Suppressor macrophage treated with lipopolysaccharide for 4 hours (primary cell): Measurements from ENCODE around the gene C1orf210.

Source experiments
- DNase-seq: peaks from one replicate; pipeline ENCODE4 v3.0.0-alpha.2; 2020

C1orf210 gene

DNA sequence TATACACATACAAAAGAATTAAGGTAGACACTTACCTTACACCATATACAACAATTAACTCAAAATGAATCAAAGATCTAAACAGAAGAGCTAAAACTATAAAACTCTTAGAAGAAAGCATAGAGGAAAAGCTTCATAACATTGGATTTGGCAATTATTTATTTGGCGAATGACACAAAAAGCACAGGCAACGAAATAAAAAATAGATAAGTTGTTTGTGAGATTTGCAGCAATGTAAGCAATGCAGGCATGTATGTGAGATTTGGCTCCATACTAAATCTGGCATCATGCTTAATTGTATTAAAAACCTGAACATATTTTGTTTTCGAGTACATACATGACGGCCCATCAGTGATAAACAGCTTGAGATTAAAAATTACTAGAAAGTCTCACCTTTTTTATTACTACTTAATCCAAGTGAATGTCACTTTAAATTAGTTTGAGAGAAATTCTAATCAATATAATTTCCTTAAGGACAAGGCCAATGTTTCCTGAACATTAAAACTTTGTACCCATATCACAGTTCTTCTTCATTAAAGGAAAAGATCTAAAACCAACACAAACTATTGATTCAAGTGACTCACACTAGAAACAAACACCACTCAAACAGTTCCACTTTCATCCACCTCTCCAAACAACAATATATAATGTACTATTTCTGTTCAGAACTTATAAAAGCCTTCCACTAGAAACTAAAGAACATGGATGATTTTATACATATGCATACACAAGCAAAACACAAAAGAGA, 38.7 kb downstream of the C1orf210 start:
- no peak for DNase-seq

- DNase-seq, result no peak
Measured at GRCh38 chr1:43243299-43243698, 42.1 kb downstream of the C1orf210 start.

DNA sequence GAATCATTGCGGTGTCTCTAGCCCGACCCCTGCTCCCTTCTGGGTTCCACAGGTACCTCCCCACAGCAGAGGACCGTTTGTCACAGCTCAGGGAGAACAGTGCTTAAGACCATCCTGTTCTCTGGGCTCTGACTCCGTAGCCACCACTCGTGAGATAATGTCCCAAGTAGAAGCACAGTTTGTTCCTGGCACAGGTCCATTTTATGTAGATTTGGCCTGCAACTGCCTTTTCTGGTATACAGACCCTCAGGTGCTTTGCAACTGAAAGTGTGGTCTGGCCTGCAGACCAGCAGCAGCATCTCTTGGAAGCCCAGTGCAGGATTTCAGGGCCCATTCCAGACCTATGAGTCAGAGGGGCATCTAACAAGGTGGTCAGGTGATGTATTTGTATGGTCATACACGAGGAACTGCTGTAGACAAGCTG, 44.0 kb downstream of the C1orf210 start:
- DNase-seq, result no peak

DNA sequence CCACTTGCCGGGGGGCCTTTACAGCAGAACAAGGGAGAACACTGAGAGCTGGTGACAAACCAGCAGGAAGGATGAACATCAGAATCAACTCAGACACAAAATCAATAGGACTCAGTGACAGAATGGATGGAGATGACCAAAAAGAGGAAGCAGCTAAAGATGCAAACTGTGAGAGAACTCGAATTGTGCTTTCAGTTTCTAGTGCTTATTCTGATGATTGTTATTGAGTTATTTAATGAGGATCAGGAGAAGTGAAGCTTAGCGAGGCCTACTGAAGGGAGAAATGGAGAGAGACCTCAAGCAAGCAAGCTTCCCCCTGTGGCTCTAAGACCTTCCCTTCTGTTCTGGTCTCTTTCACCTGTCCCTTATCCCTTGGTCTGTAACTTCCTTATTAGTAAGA, 45.9 kb downstream of the C1orf210 start:
- peak; percentile 75 for DNase-seq

- no peak for DNase-seq
Measured at GRCh38 chr1:43238991-43239469, 46.4 kb downstream of the C1orf210 start.

DNA sequence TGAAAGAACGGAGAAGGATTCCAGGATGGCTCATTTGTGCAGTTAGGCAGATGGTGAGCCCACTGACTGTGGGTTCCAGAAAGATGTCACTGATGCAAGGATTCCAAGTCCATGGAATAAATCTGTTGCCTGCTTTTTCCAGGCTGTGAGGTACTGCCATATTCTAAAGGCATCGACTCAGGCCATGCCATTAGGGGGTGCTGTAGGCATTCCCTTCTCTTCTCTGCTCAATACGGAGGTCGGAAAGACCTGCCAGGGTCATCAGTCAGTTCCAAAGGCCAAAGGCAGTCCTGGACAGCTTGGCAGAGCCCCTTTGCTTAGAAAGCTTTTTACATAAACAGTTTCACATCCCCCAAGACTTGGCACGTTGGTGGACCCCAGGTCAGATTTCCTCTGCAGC, 47.3 kb downstream of the C1orf210 start:
- DNase-seq, result peak; percentile 67

GRCh38 chr1:43237121-43237520, 48.3 kb downstream of the C1orf210 start:
- DNase-seq, result no peak

DNA sequence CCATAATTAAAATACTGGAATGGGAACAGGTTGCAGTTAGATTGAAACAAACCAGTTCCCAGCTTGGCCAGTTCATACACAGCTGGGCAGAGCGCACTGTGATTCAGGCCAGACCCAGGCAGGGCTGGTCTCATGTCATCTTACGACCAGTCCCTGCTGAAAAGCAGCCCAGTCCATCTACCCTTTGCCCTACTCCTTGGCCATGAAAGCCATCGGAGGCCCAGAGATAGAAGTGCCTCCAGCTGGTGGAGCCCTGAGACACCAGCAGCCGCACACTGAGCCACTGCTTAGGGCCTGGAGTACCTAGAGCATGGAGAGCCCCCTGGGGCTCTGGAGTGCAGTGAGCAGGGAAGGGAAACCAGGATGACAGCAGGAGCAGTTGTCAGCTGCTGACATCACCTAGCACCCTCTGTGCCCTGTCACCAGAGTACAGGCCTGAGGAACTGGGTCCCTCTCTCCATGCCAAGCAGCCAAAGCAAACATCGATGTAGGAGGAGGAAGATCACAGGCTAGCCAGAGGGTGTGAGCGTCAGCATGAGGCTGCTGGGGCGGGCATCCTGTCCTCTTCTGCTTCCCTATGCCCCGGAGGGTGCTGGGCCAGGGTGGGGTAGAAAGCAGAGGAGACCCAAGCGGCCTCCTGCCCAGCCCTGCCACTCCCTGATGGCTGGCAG, 49.8 kb downstream of the C1orf210 start:
- peak; percentile 27 for DNase-seq

DNA sequence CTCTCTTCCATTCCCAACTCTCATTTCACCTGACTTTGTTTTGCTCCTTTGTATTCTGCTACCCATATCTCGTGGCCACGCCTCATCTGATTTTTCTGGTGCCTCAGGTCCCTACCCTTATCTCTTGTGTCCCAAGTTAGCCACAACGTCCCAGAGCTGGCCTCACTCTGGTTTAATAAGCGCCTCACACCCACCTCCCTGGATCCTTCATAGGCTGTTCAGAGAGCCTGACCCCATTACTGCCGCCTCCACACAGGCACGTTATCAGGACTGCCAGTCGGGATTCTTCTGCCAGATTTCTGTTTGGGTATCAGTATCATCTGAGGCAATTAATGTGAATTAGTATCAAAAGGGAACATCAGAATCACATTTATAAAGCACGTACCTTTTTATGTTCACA, 50.3 kb downstream of the C1orf210 start:
- no peak for DNase-seq

DNA sequence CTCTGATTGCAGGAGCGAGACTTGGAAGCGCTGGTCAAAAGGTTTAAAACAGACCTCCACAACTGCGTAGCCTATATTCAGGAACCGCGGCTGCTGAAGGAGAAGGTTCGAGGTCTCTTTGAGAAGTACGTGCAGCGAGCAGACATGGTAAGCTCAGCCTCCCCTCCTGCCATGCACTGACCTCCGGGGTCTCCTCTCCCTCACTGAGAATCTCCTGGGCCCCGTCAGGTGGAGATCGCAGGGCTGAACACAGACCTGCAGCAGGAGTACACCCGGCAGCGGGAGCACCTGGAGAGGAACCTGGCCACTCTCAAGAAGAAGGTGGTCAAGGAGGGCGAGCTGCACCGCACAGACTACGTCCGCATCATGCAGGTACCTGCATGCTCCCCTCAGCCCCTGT, 51.1 kb downstream of the C1orf210 start:
- DNase-seq, result no peak

DNA sequence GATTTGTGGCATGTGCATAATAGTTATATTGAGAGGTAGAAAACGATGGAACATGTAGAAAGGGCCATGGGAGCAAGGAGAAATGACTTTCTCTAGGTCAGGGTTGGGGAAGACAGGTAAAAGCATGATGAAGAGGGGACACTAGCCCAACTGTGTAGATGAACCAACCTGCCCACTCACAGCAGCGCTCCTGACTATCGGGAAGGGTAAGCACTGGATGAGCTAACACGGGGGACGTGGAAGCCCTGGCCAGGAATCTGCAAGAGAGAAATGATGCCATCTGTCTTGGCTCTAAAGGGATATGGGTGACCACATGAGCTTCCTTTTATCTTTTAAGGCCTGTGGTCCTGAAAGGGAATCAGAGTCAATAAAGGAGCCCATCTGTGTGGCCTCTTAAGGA, 51.8 kb downstream of the C1orf210 start:
- no peak for DNase-seq

DNA sequence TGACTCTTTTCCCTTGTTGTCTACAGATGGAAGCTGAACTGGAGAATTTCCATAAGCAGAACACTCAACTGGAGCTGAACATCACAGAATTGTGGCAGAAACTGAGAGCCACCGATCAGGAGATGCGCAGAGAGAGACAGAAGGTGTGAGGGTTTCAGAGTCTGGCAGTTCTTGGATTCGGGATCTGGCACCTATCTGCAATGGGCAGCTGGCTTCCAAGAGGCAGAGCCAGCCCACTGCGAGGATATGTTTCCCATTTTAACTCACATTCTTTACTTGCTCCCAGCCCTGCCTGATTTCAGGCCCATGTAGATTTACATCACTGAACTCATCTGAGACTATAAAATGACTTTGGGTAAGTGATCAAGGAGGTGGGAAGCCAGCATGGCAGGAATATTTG, 52.9 kb downstream of the C1orf210 start:
- DNase-seq, result no peak

GRCh38 chr1:43232074-43232473, 53.3 kb downstream of the C1orf210 start:
- DNase-seq, result peak; percentile 14
